RWPE1 (cell line): ENCODE data around the gene ETF1.

Source experiments
- CTCF ChIA-PET: fragments of 350-600 bp; sonication (Branson Sonifier 250); formaldehyde crosslinking; extraction: SDS; loops from one replicate; lab custom pipeline; 2021; lab: Yijun Ruan, JAX
- POLR2A ChIA-PET: fragments of 400-600 bp; formaldehyde crosslinking; extraction: SDS; loops from one replicate; lab custom pipeline; 2020; ENCODE audit warnings: antibody characterized with exemption; ENCODE audit not compliant: low non-redundant PET; lab: Yijun Ruan, JAX
- DNase-seq: peaks from one replicate; pipeline ENCODE4 v3.0.0; 2012; ENCODE audit warnings: low spot score
- H3K27ac ChIP-seq: fragments of 450-650 bp; 2 replicates; pipeline ENCODE4 v1.5.1; 2017
- TF ChIP-seq, protein P1 (sequence below): fragments of 450-650 bp; conservative IDR thresholded peaks from 2 replicates; pipeline ENCODE4 v1.5.1; 2017; ENCODE audit warnings: low read depth, mild to moderate bottlenecking

ETF1 gene

DNA sequence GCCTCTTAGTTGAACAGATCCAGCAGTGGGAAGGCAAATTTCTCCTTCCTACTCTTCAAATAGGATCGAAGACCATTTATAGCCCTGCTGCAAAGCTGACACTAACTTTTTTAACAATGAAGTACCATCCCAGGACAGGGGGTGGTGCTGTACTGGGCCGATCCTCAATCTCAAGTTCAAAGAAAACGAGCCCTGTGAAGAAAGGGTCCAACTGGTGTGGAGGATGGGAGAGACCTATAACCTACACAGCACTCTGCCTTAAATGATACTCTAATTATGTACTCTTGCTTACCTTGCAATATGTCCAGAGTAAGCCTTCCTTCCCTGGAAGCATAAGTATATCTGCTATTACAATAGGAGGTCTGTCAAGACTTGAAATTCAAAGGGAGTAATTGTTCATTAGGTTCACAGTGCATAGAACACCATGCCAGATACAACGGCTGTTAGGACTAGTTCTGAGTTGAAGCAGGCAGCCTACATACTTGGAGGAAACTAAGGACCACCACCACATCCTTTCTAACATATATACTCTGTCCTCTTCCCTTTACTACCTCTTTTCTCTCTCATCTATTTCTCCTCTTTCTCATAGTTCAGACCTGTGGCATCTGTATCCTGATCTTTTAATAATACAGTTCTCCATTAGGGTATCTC, 6.2 kb downstream of the ETF1 start:
- TF ChIP-seq, protein P1, sequence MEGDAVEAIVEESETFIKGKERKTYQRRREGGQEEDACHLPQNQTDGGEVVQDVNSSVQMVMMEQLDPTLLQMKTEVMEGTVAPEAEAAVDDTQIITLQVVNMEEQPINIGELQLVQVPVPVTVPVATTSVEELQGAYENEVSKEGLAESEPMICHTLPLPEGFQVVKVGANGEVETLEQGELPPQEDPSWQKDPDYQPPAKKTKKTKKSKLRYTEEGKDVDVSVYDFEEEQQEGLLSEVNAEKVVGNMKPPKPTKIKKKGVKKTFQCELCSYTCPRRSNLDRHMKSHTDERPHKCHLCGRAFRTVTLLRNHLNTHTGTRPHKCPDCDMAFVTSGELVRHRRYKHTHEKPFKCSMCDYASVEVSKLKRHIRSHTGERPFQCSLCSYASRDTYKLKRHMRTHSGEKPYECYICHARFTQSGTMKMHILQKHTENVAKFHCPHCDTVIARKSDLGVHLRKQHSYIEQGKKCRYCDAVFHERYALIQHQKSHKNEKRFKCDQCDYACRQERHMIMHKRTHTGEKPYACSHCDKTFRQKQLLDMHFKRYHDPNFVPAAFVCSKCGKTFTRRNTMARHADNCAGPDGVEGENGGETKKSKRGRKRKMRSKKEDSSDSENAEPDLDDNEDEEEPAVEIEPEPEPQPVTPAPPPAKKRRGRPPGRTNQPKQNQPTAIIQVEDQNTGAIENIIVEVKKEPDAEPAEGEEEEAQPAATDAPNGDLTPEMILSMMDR = no peak
- peak; percentile 26 for DNase-seq
- ChIA-PET CTCF (interaction anchor here (0.6 to 0.8 kb wide), 2 partner anchors 33 to 572 kb away, joined by 3 read pairs; no protein-coding TSS in a partner anchor), POLR2A (no interaction called here)
- H3K27ac ChIP-seq = no peak overlapping the region

DNA sequence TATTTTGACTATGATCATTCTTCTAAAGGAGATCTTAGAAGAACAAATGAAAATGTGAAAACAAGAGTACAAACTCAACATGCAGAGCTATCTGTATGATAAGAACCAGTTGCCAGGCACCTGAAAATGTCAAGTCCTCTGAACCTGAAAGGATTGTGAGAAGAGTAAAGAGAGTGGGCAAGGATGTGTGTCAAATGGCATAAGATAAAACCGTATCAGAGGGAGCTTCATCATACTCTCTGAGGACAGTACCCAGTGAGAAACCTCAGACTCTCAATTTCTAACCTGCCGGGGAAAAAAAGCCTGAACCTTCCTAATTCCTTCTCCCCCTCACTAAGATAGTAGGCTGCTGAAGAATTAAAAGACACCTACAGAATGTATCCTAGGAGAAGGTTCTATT, 6.8 kb downstream of the ETF1 start:
- TF ChIP-seq, protein P1 = no peak
- H3K27ac ChIP-seq = no peak overlapping the region
- DNase-seq = no peak
- ChIA-PET CTCF (interaction anchor here (0.5 to 0.8 kb wide), 4 partner anchors 32 to 1039 kb away, joined by 3 to 12 read pairs (median 3); no protein-coding TSS in a partner anchor), POLR2A (no interaction called here)

DNA sequence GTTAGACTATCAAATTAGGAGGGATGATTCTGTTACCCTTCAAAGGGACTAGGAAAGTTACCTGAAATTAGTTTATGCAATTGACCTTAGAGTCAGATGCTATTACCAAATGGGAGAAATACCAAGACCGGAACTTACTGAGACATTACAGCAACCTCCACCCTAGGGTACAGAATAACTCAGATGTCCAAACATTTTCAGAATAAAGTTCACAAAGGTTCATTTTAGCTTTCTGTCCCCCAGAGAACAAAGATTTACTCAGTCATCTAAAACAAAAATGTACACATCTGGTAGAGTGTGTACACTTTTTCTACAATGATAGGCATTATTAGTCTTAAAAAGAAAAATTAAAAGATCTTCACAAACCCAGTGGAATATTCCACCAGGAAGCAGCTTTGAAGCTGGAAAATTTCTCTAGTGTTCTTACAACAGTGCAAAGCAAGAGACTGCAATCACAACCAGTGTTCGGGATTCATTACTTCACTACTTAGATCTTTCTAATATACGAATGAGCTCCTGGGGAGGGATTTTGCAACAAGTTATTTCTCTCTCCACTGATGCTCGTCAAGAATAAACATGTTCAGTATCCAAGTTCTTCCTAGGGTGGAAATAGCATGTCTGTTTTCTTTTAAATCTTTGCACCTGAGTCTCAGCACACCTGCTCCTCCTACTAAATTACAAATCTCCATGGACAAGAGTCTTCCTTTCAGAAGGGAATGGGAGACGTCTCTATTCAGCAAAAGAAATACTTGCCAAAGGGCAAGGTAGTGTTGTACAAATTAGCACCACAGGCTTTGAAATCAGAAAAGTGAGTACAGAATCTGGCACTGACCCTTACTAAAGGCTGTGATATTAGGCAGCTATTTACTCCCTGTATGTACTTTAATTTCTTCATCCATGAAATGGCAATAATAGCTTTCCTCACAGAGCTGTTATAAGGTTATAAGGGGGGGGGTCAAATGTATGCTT, 8.8 kb downstream of the ETF1 start:
- no peak for DNase-seq
- POLR2A ChIA-PET = interaction anchor here (0.6 to 0.7 kb wide), 2 partner anchors 22 to 31 kb away, joined by 3 read pairs; no protein-coding TSS in a partner anchor
- CTCF ChIA-PET = interaction anchor here (0.6 to 0.8 kb wide), 4 partner anchors 31 to 740 kb away, joined by 3 to 9 read pairs (median 4); no protein-coding TSS in a partner anchor
- H3K27ac ChIP-seq = no peak overlapping the region
- TF ChIP-seq, protein P1 = no peak

DNA sequence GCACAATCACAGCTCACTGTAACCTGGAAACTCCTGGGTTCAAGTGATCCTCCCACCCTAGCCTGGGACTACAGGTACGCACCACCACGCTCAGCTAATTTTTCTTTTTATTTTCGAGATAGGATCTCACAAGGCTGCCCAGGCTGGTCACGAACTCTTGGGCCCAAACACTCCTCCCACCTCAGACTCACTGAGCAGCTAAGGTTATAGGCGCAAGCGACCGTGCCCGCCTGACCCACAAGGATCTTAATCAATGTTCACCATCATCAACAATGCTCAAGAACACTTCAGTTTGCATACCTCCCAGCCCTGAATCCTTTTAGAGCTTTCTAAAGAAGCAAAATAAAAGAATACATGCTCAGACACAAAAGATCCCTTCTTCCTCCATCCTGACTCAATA, 13.2 kb downstream of the ETF1 start:
- DNase-seq = no peak
- peak overlapping the region; percentile 9; the same call in 1 of the 2 replicates for H3K27ac ChIP-seq
- CTCF ChIA-PET = interaction anchor here (0.7 to 0.8 kb wide), 2 partner anchors 18 to 27 kb away, joined by 3 read pairs; no protein-coding TSS in a partner anchor
- POLR2A ChIA-PET = no interaction called here
- TF ChIP-seq, protein P1 = no peak

DNA sequence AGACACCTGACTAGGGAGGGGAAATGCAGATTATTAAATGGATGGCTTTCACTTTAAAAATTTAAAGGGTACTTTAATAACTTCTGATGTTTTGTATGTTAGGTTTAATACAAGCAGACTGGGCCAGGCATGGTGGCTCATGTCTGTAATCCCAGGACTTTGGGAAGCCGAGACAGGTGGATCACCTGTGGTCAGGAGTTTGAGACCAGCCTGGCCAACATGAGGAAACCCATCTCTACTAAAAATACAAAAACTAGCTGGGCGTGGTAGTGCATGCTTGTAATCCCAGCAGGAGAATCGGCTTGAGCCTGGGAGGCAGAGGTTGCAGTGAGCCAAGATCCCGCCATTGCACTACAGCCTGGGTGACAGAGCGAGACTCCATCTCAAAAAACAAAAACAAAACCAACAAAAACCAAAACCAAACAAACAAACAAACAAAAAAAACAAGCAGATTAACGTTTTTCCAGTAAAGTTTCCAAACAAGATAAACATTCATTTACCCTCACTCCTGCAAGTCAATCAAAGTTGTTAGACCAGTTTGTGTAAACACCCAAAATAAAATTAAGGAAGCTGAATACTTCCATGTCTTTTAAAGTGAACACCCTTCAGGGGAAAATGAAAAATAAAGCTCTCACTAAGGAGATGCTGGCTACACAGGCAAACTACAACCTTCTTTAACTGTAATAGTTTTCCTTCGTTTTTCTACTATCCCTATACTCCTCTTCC, 14.1 kb downstream of the ETF1 start:
- ChIA-PET CTCF (interaction anchor here (0.7 to 0.8 kb wide), 4 partner anchors 19 to 1246 kb away, joined by 3 to 4 read pairs (median 3); no protein-coding TSS in a partner anchor), POLR2A (interaction anchor here (0.7 kb wide), 1 partner anchor 744 kb away, joined by 4 read pairs; no protein-coding TSS in a partner anchor)
- peak overlapping the region; percentile 34 for H3K27ac ChIP-seq
- DNase-seq = no peak
- TF ChIP-seq, protein P1 = no peak
